NCI-H526 treated with DMSO at 0.1 percent for 48 hours (cell line): Measurements from ENCODE around the gene TNFSF12.

Experiments used
- DNase-seq: peaks from one replicate; lab custom pipeline; 2025; lab: John Stamatoyannopoulos, UW

Gene TNFSF12

DNA sequence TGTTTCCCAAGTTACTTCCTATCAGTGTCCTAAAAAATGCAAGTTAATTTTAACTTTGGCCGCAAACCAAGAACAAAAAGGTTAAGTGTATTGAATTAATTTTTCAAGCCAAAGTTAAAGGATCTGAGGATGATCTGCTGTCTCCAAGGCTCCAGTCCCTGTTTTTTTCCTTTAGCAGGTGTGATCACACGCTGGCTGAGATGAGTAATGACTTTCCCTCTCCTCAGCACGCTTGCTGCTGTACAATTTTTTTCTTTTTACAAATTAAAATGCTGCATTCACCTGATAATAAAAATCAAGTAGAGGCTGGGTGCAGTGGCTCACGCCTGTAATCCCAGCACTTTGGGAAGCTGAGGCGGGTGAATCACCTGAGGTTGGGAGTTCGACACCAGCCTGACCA lies 3.9 kb upstream of the TNFSF12 start:
- no peak for DNase-seq

DNA sequence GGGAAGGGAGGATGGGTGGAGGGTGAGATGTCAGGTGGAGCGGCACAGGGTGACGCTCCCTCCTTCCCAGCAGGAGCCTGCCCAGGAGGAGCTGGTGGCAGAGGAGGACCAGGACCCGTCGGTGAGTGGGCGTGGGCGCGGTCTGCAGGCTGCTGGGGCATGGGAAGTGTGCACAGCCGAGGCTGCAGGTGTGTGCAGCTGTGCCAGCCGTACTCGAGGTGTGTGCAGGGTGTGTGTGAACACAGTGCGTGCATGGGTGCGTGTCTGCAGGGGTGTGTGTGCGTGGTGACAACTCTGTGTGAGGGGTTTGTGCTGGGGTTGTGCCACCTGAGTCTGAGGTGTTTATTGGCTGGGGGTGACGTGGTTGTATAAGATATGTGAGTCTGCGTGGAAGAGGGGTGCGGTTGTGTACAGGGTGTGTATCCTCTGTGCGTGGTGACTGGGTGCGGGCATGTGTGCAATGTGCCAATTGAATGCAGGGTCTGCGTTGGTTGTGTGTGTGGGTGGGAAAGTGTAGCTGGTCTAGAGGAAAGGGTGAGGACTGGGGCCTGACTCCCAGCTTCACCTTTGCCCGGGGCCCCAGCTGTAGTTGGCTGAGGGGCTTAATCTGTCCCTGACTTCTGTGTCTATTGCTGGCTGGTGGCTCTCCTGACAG lies 670 bp downstream of the TNFSF12 start:
- no peak for DNase-seq

DNA sequence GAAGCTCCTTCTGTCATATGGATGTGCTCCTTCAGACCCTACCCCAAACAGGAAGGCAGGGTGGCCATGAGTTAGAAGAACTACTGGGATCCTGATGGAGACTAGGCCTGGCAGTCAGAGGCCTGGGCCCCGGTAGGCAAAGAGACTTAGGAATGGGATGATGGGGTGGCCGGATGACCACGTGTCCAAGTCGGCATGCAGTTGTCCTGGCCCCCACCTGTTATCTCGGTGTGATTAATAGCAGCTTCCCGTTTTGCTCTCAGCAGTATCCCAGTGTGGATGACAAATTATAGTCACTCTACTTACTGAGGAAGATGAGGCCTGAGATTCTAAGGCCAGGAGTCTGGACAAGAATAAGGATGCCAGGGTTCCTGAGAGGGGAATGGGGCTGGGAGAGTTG lies 1.5 kb downstream of the TNFSF12 start:
- no peak for DNase-seq

DNA sequence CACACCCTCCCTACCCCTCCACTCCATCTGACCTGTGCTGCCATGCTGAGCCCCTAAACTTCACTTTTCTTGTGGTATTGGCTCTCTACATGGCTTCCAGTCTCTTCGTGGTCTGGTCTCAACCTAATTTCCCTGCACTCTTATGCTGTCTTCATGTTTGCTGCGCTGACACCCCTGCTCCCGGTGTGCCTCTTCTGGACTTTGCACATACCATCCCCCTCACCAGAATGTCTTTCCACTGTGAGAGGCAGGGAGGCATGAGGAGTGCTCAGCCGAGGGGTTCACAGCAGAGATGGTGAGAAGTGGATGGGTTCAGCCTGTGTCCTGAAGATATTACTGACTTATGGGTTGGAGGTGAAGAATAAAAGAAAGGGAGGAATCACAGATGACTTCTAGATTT lies 2.5 kb downstream of the TNFSF12 start:
- no peak for DNase-seq

DNA sequence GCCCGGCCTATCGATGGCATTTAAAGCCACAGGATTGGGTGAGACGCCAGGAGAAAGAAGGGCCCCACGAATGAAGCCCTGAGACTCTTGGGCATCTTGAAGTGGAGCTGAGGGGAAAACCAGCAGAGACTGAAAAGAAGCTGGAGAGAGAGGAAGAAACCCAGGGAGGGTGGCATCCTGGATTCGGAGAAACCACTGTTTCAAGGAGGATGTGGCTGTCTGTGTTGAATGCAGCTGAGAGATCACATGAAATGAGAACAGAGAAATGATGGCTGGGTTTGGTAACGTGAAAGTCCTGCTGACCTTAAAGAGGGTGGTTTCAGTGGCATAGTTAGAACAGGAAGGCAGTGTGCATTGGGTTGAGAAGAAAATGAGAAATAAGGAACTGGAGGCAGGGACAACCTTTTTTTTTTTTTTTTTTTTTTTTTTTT lies 3.8 kb downstream of the TNFSF12 start:
- DNase-seq: no peak

DNA sequence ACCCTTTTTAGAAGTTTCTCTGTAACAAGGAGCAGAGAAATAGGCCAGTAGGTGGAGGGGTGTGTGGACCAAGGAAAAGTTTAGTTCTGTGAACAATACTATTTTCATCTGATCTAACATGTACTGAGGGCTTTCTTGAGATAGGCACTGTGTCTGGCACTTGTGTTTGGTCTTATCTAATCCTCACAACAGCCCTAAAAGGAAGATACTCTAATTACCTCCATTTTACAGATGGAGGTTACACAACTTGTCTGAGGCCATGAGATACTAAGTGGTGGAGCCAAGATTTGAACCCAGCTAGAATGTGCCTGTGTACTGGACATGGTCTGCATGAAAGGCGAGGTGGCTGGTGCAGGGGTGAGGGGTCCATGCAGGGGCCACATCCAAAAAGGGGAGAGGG lies 4.5 kb downstream of the TNFSF12 start:
- no peak for DNase-seq

DNA sequence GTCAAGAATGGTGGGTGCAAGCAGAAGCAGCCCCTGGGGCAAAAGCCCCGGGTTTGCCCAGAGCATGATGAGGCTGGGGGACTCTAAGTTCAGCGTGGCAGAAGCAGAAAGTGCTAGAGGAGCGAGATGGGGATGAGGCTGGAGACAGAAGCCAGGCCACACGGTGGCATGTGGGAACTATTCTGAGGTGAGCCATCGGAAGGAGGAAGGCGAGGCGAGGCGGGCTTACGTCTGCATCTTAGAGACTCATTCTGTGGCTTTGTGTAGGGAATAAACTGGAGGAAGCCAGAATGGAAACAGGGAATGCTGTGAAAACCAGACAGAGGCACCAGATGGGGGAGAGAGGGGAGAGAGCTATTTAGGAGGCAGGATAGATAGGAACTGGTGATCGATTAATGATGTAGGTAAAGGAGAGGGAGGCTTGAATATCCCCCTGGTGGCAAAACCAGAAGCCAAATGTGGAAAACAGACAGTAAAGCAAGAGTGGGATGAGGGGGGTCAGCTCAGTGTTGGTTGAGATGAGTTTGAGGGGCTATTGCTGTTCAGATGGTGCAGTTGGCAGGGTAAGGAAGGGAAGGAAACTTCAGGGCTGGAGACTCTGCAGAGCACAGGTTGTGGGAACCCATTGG lies 6.6 kb downstream of the TNFSF12 start:
- DNase-seq: no peak

DNA sequence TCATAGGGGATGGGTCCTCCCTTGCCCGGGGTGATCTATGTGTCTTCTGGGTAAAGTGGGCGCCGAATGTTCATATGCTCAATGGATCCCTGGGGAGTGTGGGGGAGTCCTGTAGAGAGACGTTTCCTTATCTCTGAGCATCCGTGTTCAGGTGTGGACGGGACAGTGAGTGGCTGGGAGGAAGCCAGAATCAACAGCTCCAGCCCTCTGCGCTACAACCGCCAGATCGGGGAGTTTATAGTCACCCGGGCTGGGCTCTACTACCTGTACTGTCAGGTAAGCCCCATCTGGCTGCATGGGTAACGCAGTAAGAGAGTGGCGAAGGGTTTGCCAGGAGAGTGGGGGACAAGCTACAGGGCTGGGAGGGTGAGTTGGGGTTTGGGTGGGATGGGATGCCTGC lies 7.8 kb downstream of the TNFSF12 start:
- DNase-seq: no peak

DNA sequence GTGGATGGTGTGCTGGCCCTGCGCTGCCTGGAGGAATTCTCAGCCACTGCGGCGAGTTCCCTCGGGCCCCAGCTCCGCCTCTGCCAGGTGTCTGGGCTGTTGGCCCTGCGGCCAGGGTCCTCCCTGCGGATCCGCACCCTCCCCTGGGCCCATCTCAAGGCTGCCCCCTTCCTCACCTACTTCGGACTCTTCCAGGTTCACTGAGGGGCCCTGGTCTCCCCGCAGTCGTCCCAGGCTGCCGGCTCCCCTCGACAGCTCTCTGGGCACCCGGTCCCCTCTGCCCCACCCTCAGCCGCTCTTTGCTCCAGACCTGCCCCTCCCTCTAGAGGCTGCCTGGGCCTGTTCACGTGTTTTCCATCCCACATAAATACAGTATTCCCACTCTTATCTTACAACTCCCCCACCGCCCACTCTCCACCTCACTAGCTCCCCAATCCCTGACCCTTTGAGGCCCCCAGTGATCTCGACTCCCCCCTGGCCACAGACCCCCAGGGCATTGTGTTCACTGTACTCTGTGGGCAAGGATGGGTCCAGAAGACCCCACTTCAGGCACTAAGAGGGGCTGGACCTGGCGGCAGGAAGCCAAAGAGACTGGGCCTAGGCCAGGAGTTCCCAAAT lies 8.4 kb downstream of the TNFSF12 start:
- DNase-seq: no peak

DNA sequence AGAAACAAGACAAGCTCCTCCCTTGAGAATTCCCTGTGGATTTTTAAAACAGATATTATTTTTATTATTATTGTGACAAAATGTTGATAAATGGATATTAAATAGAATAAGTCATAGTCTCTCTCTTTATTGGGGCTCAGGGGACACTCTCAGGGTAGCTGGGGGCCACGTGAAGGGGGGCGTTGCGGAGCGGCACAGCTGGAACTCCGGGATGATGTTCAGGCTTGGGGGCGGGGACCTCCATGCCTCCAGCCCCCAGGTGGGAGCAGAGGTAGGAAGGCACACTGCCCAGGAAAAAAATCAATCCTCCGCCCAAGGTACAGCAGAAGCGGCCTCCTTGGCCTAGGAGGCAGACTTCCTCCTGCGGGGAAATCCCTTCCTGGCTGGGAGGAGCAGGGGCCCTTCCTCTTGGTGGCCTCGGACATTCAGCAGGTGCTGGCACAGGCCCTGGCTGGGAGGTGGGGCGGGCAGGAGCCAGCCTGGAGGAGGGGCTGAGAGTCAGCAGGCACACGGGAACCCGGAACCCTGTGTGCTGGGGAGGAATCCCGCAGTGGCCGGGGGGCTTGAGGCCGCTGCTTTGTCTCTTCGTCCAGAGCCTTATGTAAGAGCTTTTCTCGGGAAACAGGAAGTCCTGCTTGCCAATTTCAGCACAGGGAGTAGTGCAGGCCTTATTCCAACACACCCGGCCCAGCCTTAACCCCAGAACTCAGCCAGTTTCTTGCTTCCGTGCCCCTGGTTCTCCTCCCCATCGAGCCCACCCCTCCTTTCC lies 9.1 kb downstream of the TNFSF12 start:
- DNase-seq: no peak

DNA sequence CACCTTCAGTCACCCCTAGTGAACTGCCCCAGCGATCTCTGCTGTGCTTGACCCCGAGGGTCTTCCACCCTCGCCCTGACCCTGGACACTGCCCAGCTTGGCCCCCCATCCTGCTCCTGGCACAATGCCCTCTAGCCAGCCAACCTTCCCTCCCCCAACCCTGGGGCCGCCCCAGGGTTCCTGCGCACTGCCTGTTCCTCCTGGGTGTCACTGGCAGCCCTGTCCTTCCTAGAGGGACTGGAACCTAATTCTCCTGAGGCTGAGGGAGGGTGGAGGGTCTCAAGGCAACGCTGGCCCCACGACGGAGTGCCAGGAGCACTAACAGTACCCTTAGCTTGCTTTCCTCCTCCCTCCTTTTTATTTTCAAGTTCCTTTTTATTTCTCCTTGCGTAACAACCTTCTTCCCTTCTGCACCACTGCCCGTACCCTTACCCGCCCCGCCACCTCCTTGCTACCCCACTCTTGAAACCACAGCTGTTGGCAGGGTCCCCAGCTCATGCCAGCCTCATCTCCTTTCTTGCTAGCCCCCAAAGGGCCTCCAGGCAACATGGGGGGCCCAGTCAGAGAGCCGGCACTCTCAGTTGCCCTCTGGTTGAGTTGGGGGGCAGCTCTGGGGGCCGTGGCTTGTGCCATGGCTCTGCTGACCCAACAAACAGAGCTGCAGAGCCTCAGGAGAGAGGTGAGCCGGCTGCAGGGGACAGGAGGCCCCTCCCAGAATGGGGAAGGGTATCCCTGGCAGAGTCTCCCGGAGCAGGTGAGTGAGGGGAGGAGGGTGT lies 9.9 kb downstream of the TNFSF12 start, which contains the start of gene TNFSF13:
Gene TNFSF13, plus strand, starts transcription at position 207 of the 776 bp plus-strand sequence. Its CDS starts 290 bp downstream, at position 497.
- no peak for DNase-seq

DNA sequence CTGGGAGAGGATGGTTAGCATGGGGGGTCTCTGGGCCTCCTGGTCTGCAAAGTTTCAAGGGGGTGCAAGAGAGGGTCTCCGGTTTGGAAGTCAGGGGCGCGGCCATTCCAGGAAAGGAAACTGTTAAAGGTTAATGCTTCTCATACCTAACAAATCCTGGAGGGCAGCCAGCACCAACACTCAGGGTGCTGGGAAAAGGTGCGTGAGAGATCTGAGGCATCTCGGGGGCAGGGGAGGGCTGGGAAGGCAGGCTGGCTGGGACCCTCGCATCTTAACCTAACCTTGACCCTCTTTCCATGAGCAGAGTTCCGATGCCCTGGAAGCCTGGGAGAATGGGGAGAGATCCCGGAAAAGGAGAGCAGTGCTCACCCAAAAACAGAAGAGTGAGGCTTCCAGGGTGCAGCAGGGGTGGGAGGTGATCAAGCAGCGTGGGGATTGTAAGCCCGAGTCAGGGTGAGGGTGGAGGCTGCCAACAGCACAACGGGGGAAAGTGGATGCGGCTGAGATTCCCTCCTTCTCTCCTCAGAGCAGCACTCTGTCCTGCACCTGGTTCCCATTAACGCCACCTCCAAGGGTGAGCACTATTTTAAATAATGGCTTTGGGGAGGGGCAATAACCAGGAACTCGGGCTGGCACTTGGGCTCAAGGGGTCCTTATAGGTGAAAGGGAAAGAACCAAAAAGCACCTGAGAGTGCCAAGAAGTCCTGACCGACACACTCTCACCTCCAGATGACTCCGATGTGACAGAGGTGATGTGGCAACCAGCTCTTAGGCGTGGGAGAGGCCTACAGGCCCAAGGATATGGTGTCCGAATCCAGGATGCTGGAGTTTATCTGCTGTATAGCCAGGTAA lies 10.7 kb downstream of the TNFSF12 start:
- DNase-seq: no peak

DNA sequence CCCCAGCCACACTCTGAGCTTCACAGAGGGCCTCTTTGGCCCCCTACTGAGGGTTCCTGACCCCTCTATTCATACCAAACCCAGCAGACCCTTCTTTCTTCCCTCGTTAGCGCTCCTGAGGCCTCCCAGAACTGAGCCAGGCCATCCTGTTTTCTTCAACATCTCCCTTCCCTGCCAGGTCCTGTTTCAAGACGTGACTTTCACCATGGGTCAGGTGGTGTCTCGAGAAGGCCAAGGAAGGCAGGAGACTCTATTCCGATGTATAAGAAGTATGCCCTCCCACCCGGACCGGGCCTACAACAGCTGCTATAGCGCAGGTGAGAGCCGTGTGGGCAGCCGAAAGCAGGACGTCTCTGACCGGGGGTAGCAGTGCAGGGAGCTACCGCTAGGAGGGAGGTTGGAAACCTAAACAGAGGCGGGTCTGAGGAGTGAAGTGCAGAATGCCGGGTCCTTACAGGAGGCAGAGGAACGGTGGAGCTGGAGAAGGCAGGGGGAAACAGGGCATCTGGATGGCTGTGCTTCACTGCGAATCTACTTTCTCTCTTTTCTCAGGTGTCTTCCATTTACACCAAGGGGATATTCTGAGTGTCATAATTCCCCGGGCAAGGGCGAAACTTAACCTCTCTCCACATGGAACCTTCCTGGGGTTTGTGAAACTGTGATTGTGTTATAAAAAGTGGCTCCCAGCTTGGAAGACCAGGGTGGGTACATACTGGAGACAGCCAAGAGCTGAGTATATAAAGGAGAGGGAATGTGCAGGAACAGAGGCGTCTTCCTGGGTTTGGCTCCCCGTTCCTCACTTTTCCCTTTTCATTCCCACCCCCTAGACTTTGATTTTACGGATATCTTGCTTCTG lies 11.5 kb downstream of the TNFSF12 start:
- DNase-seq: no peak

DNA sequence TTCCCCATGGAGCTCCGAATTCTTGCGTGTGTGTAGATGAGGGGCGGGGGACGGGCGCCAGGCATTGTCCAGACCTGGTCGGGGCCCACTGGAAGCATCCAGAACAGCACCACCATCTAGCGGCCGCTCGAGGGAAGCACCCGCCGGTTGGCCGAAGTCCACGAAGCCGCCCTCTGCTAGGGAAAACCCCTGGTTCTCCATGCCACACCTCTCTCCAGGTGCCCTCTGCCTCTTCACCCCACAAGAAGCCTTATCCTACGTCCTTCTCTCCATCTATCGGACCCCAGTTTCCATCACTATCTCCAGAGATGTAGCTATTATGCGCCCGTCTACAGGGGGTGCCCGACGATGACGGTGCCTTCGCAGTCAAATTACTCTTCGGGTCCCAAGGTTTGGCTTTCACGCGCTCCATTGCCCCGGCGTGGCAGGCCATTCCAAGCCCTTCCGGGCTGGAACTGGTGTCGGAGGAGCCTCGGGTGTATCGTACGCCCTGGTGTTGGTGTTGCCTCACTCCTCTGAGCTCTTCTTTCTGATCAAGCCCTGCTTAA lies 12.2 kb downstream of the TNFSF12 start:
- peak; percentile 33 for DNase-seq

DNA sequence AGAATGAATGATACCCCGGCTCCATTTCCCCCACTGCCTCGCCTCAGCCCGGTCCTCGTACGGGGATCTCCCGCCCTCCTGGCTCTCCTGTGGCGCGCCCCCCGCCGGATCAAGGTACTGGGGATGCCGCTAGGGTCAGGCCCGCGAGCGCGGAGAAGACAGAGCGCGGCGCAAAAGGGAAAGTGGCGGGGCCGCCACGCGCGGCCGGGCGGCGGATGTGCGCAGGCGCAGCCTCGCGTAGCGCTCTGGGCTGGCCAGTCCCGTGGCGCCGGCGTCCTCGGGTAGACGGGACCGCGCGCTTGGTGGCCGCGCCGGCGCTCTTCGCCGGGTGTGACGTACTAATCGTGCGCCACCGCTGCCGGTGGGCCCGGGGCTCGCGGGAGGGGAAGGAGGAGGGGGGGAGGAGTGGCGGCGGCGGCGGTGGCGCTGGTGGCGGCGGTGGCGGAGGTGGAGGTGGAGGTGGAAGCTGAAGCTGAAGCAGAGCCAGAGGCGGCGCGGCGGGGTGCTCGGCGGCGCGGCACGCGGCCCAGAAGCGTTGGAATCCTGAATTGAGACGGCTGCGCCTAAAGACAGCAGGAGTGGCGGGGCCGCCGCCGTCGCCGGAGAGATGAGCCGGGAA lies 12.8 kb downstream of the TNFSF12 start, which contains the start of gene SENP3:
Gene SENP3, plus strand, starts transcription at position 331 of the 619 bp plus-strand sequence. CDS start 1,158 bp downstream, outside the sequence.
- DNase-seq: no peak

DNA sequence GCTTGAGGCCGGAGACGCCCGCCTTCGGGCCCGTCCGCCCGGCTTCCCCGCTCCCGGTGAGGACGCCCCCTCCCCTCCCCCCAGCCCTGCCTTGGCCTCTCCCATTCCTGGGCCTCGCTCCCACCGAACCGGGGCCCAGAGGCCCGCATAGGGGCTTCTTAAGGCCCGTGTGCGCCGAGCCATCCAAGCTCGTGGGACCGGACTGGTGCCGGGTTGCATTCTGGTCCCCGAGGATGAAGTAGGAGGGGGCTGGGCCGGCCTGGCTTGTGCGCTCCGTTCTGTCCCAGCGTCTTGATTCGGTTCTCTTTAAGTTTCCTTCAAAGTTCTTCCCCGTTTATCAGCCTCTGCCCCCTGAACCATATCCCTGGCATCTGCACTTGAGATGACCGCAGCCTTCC lies 13.3 kb downstream of the TNFSF12 start:
- DNase-seq: no peak

DNA sequence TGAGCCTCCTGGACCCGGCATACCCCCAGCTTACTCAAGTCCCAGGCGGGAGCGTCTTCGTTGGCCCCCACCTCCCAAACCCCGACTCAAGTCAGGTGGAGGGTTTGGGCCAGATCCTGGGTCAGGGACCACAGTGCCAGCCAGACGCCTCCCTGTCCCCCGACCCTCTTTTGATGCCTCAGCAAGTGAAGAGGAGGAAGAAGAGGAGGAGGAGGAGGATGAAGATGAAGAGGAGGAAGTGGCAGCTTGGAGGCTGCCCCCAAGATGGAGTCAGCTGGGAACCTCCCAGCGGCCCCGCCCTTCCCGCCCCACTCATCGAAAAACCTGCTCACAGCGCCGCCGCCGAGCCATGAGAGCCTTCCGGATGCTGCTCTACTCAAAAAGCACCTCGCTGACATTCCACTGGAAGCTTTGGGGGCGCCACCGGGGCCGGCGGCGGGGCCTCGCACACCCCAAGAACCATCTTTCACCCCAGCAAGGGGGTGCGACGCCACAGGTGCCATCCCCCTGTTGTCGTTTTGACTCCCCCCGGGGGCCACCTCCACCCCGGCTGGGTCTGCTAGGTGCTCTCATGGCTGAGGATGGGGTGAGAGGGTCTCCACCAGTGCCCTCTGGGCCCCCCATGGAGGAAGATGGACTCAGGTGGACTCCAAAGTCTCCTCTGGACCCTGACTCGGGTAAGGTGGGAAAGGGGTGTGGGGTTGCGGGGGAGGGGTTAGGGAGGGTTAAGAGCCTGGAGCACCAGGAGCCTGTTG lies 14.4 kb downstream of the TNFSF12 start:
- DNase-seq: no peak

DNA sequence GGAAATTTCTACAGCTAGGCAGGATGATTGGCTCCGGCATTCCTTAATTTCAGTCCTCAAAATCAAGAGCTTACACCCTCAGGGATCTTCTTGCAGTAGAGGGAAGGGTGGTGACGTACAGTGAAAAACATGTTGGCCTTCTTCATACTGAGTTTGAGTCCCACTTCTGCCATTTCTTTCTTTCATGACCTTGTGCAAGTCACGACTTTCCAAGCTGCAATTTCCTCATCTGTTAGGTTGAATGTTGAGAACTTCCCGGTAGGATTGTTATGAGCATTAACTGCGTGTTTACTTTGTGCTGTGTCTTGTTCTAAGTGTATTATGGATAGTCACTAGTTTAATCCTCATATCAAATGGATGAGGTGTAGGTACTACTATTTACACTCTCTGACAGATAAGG lies 20.7 kb downstream of the TNFSF12 start:
- no peak for DNase-seq
